WERI-Rb-1 (cell line): ENCODE measurements around the gene C20orf141.

Experiments
- DNase-seq: peaks from one replicate; pipeline ENCODE4 v3.0.0-alpha.2; 2020
- H3K27ac ChIP-seq: fragments of 250-450 bp; sonication (Bioruptor Pico); 2 replicates; pipeline ENCODE4 v1.5.1; 2020; ENCODE audit warnings: mild to moderate bottlenecking, moderate library complexity
- H3K27me3 ChIP-seq: fragments of 250-450 bp; sonication (Bioruptor Pico); 2 replicates; pipeline ENCODE4 v1.5.1; 2021; ENCODE audit warnings: mild to moderate bottlenecking, low read depth, moderate library complexity; ENCODE audit not compliant: insufficient read depth, severe bottlenecking
- H3K36me3 ChIP-seq: fragments of 250-450 bp; sonication (Bioruptor Pico); 2 replicates; pipeline ENCODE4 v1.5.1; 2020; ENCODE audit warnings: mild to moderate bottlenecking, moderate library complexity
- H3K4me3 ChIP-seq: 2 replicates; pipeline ENCODE4 v1.5.1; 2011; ENCODE audit warnings: low read depth, mild to moderate bottlenecking, control low read depth, low read length
- H3K9me3 ChIP-seq: fragments of 250-450 bp; sonication (Bioruptor Pico); 2 replicates; pipeline ENCODE4 v1.5.1; 2021; ENCODE audit warnings: mild to moderate bottlenecking, moderate library complexity; ENCODE audit not compliant: severe bottlenecking
- CTCF ChIP-seq: IDR thresholded peaks from 2 replicates; pipeline ENCODE4 v1.5.1; 2011; ENCODE audit warnings: low read depth, mild to moderate bottlenecking, control low read depth, inconsistent platforms, low read length

The C20orf141 gene

GRCh38 chr20:2775139-2775538 is 39.6 kb upstream of the C20orf141 start:
- Histone ChIP-seq H3K27me3 (no peaks in the 10 kb centered on the region), H3K4me3 (no peak overlapping the region), H3K36me3 (no peaks in the 10 kb centered on the region), H3K9me3 (peaks cover 7% of the 10 kb centered on the region), H3K27ac (no peak overlapping the region)
- DNase-seq = no peak
- TF ChIP-seq CTCF = no peak

GRCh38 chr20:2778602-2779321 is 36.0 kb upstream of the C20orf141 start:
- no peak for DNase-seq
- H3K9me3 ChIP-seq = peaks cover 7% of the 10 kb centered on the region
- H3K4me3 ChIP-seq = no peak overlapping the region
- no peaks in the 10 kb centered on the region for H3K27me3 ChIP-seq
- H3K36me3 ChIP-seq = no peaks in the 10 kb centered on the region
- no peak for TF ChIP-seq CTCF
- no peak overlapping the region for H3K27ac ChIP-seq

GRCh38 chr20:2780948-2781347 is 33.8 kb upstream of the C20orf141 start:
- peaks cover under 1% of the 10 kb centered on the region for H3K9me3 ChIP-seq
- H3K27me3 ChIP-seq = no peaks in the 10 kb centered on the region
- no peak overlapping the region for H3K4me3 ChIP-seq
- no peak for DNase-seq
- H3K36me3 ChIP-seq = no peaks in the 10 kb centered on the region
- no peak overlapping the region for H3K27ac ChIP-seq
- TF ChIP-seq CTCF = no peak

- Histone ChIP-seq H3K36me3 (no peaks in the 10 kb centered on the region; the same call in 1 of the 2 replicates), H3K27me3 (no peaks in the 10 kb centered on the region), H3K4me3 (no peak overlapping the region), H3K9me3 (no peaks in the 10 kb centered on the region), H3K27ac (no peak overlapping the region)
- TF ChIP-seq CTCF = no peak
- DNase-seq = no peak
Measured at GRCh38 chr20:2783908-2784566, 30.8 kb upstream of the C20orf141 start.

GRCh38 chr20:2793471-2793870 is 21.3 kb upstream of the C20orf141 start:
- Histone ChIP-seq H3K27me3 (no peaks in the 10 kb centered on the region), H3K4me3 (no peak overlapping the region), H3K9me3 (no peaks in the 10 kb centered on the region), H3K36me3 (peaks cover 34% of the 10 kb centered on the region), H3K27ac (no peak overlapping the region)
- TF ChIP-seq CTCF = no peak
- no peak for DNase-seq
